HG03558 (cell line): Measurements from ENCODE around the gene BIN1.

Experiments used
- ATAC-seq: cut with Tn5 transposase; IDR thresholded peaks from one replicate; pipeline ENCODE4 v1.9.1; 2021; ENCODE audit warnings: moderate number of reproducible peaks; ENCODE audit not compliant: unreplicated experiment; ENCODE audit errors: extremely low read depth

BIN1 gene

GRCh38 chr2:127093648-127094210, 13.2 kb downstream of the BIN1 start:
- ATAC-seq = no peak

DNA sequence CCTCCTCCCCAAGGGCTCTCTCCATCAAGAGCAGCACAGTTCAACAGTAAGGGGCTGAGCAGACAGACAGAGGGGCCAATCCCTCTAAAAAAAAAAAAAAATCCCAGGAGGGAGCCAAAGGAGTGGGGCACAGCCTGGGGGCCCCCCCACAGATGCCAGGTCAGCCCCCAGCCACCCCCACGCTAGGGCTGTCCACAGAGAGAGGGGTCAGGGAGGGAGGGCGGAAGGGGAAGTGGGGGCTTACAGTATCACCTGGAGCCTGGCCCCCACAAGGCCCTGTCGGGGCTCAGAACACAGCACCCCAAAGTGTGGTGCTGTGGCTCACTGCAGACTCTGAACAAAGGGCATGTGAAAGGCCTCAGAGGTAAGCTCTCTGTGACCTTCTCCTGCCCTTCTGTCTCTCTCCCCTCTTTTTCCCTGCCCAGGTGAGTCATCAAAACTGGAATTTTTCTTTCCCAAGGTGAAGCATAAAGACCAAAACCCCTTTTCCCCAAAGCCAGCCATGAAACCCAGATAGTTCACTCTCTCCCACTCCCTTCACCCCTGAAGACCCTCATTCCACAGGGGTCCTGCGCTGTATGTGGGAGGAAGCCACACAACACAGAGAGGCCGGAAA, 13.9 kb downstream of the BIN1 start:
- ATAC-seq = no peak

GRCh38 chr2:127092306-127092705, 14.6 kb downstream of the BIN1 start:
- no peak for ATAC-seq

DNA sequence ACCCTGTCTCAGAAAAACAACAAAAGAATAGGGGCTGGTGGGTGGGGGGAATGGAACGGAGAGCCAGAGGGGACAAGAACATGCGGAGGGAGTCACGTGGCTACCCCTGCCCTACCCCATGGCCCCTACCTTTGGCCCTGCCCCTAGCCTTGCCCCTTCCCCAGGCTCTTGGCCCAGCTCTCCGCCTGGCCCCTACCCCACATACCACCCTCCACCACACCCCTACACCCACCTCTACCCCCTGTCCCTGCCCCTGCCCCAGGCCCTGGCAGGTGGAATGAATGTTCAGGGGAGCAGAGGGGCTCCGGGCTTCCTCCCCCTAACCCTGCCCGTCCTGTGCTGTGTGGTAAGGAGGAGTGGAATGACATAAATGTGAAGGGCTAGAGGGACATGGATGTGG, 15.1 kb downstream of the BIN1 start:
- ATAC-seq = no peak

DNA sequence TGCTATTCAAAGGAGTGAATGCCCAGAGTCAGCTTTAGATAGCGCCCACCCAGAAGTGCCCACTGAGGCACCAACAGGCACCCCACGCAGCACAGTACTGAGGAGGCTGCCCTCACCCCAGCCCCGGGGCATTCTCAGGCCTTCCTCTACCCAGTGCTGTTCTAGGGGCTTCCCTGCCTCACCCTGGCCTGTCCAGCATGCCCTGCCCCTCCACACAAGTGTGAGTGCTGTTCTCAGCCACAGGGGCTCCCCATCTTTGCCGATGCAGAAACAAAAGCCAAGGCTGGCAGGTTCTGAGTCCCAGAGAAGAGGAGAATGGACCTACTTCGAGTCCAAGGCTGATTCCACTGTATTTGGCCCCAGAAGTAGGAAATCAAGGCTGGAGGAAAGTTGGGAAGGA, 15.8 kb downstream of the BIN1 start:
- no peak for ATAC-seq

DNA sequence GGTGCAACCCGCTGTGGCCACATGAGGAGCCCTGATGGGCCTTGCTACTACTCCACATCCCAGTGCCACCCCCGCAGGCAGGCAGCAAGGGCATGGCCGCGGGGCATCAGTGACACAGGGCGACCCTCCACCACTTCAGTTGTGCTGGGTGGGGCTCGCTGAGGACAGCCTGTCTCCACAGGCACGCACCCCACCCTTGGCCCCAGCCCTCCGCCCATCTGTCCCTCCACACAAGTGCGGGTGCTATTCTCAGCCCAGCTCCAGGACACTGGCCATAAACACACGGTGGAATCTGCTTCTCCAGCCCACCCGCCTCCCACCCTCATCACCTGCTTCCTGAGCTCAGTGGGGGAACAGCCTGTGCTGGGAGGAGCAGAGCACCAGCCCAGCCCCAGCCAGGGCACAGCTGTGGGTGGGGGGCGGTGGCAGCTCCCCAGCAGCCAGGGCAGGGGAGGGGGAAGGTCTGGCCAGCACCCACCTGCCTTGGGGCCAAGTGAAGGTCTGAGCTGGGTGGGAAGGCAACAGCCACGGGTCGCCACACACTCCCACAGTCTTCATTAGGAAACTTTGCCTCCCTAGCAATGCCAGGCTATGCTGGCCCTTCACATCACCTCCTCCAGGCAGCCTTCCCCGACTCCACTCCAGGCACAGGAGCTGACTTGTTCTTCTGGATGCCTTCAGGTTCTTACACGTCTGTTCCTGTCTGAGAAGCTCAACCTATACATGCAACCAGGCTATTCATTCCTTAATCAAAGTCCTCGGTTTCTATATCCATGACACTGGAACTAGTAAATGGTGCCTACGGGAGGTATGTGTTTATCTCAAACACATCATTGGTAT, 16.5 kb downstream of the BIN1 start:
- ATAC-seq = no peak

DNA sequence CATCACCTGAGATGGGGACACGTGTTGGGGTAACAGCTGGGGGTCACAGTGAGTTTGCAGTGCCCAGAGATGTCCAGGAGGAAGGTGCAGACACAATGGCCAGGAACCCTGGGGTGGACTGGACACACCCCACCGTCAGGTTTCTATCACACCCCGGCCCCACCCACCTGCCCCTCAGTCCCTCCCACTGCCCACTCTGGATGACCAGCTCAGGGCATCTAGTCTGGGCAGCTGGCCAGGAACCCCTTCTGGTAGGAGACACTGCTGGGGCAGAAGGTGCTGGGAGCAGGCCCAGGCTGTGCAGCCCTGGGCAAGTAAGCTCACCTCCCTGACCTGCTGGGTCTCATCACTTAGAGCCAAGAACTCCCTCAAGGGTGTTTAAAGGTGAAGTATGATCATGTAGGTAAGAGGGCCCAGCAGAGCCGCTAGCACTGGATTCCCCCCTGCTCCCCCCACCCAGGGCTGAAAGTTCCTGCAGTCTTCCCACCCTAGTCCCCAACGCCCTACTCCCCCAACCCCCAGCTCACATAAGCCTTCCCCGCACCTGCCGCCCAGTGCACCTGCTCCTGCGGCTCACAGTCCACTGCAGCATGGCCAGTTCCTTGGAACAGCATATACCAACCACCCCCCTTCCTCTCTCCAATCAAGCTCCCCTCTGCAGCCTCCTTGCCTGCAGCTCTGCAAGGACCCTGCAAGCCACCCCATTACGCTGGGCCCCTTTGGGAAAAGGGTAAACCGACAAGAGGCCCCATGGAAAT, 17.3 kb downstream of the BIN1 start:
- ATAC-seq = no peak

- ATAC-seq = no peak
Measured at GRCh38 chr2:127088706-127089105, 18.2 kb downstream of the BIN1 start.

GRCh38 chr2:127087791-127088495, 19.0 kb downstream of the BIN1 start:
- ATAC-seq = no peak

DNA sequence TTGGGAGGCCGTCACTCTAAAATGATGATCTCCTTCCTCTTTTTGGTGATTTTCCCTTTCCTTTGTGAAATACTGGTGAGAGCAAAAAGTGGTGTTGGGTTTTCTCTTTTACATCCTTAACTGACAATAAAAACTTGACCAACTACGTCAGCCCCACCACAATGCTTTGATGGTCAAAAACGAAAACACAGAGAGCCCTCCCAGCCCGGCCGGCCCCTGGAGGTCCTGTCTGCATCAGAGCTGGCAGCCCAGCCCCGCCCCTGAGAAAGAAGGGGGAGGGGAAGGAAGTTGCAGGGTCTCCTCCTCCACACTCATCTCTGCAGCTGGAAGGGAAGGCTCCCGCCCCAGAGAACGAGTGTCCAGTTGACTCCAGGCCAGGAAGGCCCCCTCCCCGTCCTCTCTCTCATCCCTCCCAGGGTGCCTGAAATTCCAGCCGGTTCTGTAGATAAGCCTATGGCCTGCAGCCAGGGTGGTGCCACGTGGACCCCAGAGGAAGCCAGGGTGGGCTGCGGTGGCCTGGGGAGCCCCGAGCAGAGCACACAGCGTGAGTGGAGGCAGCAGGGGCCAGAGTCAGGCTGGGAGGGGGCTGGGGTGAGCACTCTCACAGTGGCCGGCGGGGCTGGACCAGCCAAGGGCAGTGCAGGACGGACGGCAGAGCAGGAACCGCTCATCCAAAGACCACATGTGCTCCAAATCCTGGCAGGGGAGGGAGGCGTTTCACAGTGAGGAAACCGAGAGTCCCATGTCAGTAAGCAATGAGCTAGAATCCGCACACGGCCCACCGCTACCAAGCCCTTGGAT, 19.8 kb downstream of the BIN1 start:
- ATAC-seq = peak; percentile 45

- ATAC-seq = no peak
Measured at GRCh38 chr2:127085317-127085681, 21.7 kb downstream of the BIN1 start.

- ATAC-seq = no peak
Measured at GRCh38 chr2:127084611-127085316, 22.2 kb downstream of the BIN1 start.

GRCh38 chr2:127083819-127084503, 23.0 kb downstream of the BIN1 start:
- ATAC-seq = no peak

DNA sequence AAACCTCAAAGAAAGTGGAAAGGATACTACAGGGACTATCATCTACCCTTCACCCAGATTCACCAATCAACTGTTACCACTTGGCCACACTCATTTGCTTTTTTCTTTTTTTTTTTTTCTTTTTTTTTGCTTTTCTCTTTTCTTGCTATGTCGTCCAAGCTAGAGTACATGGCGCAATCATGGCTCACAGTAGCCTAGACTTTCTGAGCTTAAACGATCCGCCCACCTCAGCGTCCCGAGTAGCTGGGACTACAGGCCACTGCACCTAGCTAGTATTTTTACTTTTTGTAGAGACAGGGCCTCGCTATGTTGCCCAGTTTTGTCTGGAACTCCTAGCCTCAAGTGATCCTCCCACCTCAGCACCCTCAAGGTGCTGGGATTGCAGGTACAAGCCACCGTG, 24.0 kb downstream of the BIN1 start:
- no peak for ATAC-seq

GRCh38 chr2:127081826-127082633, 24.9 kb downstream of the BIN1 start:
- peak; percentile 34 for ATAC-seq

- ATAC-seq = no peak
Measured at GRCh38 chr2:127080938-127081755, 25.8 kb downstream of the BIN1 start.
